Measurements from ENCODE around the gene TSPO. TPM values are rescaled to one million over a fixed set of nuclear protein-coding genes. Genes with fewer than 3 reads are reported as not detected.

TSPO gene
- total RNA-seq, 4 donors from 2014 or later: 307 to 452 (median 365) TPM

DNA sequence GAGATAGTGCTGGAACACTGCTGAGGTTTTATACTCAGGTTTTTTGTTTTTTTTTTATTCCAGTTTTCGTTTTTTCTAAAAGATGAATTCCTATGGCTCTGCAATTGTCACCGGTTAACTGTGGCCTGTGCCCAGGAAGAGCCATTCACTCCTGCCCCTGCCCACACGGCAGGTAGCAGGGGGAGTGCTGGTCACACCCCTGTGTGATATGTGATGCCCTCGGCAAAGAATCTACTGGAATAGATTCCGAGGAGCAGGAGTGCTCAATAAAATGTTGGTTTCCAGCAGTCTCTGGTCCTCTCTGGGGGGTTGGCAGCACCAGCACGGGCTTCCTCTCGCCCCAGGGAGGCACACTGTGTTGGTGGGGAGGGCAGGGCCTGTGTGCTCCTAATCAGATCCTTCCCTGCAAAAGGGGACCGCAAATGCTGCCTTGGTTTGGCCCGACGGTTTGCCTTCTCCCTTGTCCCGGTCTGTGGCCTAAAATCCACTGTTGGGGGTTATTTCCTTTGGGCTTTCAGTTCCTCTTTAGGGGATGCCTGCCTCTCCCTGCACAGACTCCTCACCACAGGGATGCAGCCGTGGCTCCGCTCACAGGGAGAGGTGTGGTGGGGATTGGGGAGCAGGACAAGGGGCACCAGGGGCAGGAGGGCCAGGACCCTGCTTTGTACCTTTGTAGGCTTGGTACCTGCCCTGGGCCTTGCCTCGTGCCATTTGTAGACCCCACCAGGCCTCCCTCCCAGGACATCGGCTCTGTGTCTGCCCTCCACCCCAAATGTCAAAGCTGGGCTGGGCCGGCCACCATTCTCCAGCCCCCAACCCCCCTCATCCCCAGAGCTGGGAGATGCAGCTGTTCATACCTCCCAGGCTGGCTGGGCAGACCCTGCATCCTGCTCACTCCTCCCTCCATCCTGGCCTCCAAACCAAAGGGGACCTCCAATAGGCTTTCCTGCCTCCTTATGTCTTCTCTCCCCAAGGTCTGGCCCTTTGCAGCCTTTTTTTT lies 21.6 kb upstream of the TSPO start:
- in situ Hi-C loops (cut with MboI; ENCODE audit: low pct_ligation_motif_present in 1 of 4, low pct_unique_long_range_greater_than_20kb in 1 of 4, low sequenced_read_pairs in 3 of 4): no loop called here
- Histone ChIP-seq H3K9me3 (no peaks in the 10 kb centered on the region), H3K4me3 (peak overlapping the region in 1 of 4 donors; percentile 14), H3K27ac (peak overlapping the region in 3 of 4 donors; percentile 83 to 84 (median 84)), H3K4me1 (peaks cover 7 to 51% (median 44%) of the 10 kb centered on the region in 4 donors), H3K27me3 (no peaks in the 10 kb centered on the region), H3K36me3 (peaks cover 0 to 4% (median 0%) of the 10 kb centered on the region in 4 donors)
- WGBS, 2 donors (ENCODE audit: low coverage in 1 of 2): 22 to 48% methylated on average over 5 to 16 of the region's 16 CpGs
- no peak for TF ChIP-seq EP300 (IDR thresholded peaks at IDR 0.05; ENCODE audit: low read depth)
- no peak for TF ChIP-seq POLR2AphosphoS5 (IDR thresholded peaks at IDR 0.05)
- TF ChIP-seq, protein P1, sequence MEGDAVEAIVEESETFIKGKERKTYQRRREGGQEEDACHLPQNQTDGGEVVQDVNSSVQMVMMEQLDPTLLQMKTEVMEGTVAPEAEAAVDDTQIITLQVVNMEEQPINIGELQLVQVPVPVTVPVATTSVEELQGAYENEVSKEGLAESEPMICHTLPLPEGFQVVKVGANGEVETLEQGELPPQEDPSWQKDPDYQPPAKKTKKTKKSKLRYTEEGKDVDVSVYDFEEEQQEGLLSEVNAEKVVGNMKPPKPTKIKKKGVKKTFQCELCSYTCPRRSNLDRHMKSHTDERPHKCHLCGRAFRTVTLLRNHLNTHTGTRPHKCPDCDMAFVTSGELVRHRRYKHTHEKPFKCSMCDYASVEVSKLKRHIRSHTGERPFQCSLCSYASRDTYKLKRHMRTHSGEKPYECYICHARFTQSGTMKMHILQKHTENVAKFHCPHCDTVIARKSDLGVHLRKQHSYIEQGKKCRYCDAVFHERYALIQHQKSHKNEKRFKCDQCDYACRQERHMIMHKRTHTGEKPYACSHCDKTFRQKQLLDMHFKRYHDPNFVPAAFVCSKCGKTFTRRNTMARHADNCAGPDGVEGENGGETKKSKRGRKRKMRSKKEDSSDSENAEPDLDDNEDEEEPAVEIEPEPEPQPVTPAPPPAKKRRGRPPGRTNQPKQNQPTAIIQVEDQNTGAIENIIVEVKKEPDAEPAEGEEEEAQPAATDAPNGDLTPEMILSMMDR (IDR thresholded peaks at IDR 0.05): no peak
- no peak for TF ChIP-seq POLR2A (IDR thresholded peaks at IDR 0.05)
- DNase-seq: no peak
- intact Hi-C loops (cut with DNase I; ENCODE audit: low total_unique reads): no loop called here

- no peak overlapping the region for H3K27ac ChIP-seq
- in situ Hi-C loops (cut with MboI; ENCODE audit: low pct_ligation_motif_present in 1 of 4, low pct_unique_long_range_greater_than_20kb in 1 of 4, low sequenced_read_pairs in 3 of 4): no loop called here
- peaks cover 4 to 31% (median 28%) of the 10 kb centered on the region in 4 donors for H3K4me1 ChIP-seq
- TF ChIP-seq, protein P1 (IDR thresholded peaks at IDR 0.05): no peak
- TF ChIP-seq POLR2A (IDR thresholded peaks at IDR 0.05) (no peak), EP300 (IDR thresholded peaks at IDR 0.05; ENCODE audit: low read depth) (no peak), POLR2AphosphoS5 (IDR thresholded peaks at IDR 0.05) (no peak)
- no peaks in the 10 kb centered on the region for H3K27me3 ChIP-seq
- intact Hi-C loops (cut with DNase I; ENCODE audit: low total_unique reads): no loop called here
- no peak overlapping the region for H3K4me3 ChIP-seq
- DNase-seq: no peak
- H3K36me3 ChIP-seq: peaks cover 0 to 4% (median 0%) of the 10 kb centered on the region in 4 donors
- WGBS, 2 donors (ENCODE audit: low coverage in 1 of 2): 78 to 93% methylated on average over 4 to 17 of the region's 17 CpGs
- H3K9me3 ChIP-seq: no peaks in the 10 kb centered on the region
Measured at GRCh38 chr22:43131773-43132501, 19.4 kb upstream of the TSPO start.

GRCh38 chr22:43133401-43133800 lies 18.0 kb upstream of the TSPO start:
- Histone ChIP-seq H3K4me1 (peaks cover 0 to 18% (median 15%) of the 10 kb centered on the region in 4 donors), H3K27me3 (no peaks in the 10 kb centered on the region), H3K27ac (no peak overlapping the region), H3K9me3 (no peaks in the 10 kb centered on the region), H3K4me3 (no peak overlapping the region), H3K36me3 (peaks cover 0 to 4% (median 0%) of the 10 kb centered on the region in 4 donors)
- TF ChIP-seq POLR2A (IDR thresholded peaks at IDR 0.05): no peak
- TF ChIP-seq EP300 (IDR thresholded peaks at IDR 0.05; ENCODE audit: low read depth): no peak
- TF ChIP-seq, protein P1 (IDR thresholded peaks at IDR 0.05): no peak
- TF ChIP-seq POLR2AphosphoS5 (IDR thresholded peaks at IDR 0.05): no peak
- intact Hi-C loops (cut with DNase I; ENCODE audit: low total_unique reads) (no loop called here), in situ Hi-C loops (cut with MboI; ENCODE audit: low pct_ligation_motif_present in 1 of 4, low pct_unique_long_range_greater_than_20kb in 1 of 4, low sequenced_read_pairs in 3 of 4) (no loop called here)
- DNase-seq: no peak
- 83 to 97% methylated on average over 1 to 9 of the region's 9 CpGs for WGBS, 2 donors (ENCODE audit: low coverage in 1 of 2)

DNA sequence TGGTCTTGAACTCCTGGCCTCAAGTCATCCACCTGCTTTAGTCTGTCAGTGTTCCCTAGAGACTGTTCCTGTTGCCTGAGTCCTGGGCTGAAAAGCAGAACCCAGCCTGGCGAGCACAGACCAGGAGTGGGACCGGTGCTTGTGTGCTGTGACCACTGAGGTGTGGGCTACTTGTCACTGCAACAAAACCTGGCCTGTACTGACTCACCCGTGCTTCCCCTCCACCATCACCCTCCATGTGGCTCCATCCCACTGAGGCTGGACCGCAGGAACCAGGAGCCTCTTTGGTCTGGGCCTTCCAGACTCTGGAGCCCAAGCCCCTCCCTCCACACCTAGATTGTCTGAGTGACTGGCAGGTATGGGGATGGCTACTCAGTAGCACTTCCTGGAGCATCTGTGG lies 16.8 kb upstream of the TSPO start:
- in situ Hi-C loops (cut with MboI; ENCODE audit: low pct_ligation_motif_present in 1 of 4, low pct_unique_long_range_greater_than_20kb in 1 of 4, low sequenced_read_pairs in 3 of 4): no loop called here
- Histone ChIP-seq H3K4me1 (peaks cover 0 to 6% (median 4%) of the 10 kb centered on the region in 4 donors), H3K27me3 (no peaks in the 10 kb centered on the region), H3K27ac (no peak overlapping the region), H3K9me3 (no peaks in the 10 kb centered on the region), H3K4me3 (no peak overlapping the region), H3K36me3 (peaks cover 0 to 4% (median 0%) of the 10 kb centered on the region in 4 donors)
- intact Hi-C loops (cut with DNase I; ENCODE audit: low total_unique reads): no loop called here
- WGBS, 2 donors (ENCODE audit: low coverage in 1 of 2): 90% methylated on average over 4 of the region's 4 CpGs; no CpG with 5 or more reads in 1 of the 2 donors
- TF ChIP-seq POLR2A (IDR thresholded peaks at IDR 0.05) (no peak), EP300 (IDR thresholded peaks at IDR 0.05; ENCODE audit: low read depth) (no peak), POLR2AphosphoS5 (IDR thresholded peaks at IDR 0.05) (no peak)
- TF ChIP-seq, protein P1 (IDR thresholded peaks at IDR 0.05): no peak
- DNase-seq: no peak
